BE2C (cell line): ENCODE results near the gene CTSO.
"Not testable (repeated sequence)": the region's sequence is repeated elsewhere in the genome, so short reads cannot be mapped to it uniquely, and the experiment has no call there.

Experiments
- DNase-seq: peaks from one replicate; pipeline ENCODE4 v3.0.0-alpha.2; 2020
- H3K27me3 ChIP-seq: fragments of 250-450 bp; sonication (Bioruptor Pico); 2 replicates; pipeline ENCODE4 v1.5.1; 2020; ENCODE audit warnings: mild to moderate bottlenecking
- H3K36me3 ChIP-seq: fragments of 250-450 bp; sonication (Bioruptor Pico); 2 replicates; pipeline ENCODE4 v1.5.1; 2020; ENCODE audit warnings: mild to moderate bottlenecking
- H3K4me1 ChIP-seq: fragments of 250-450 bp; sonication (Bioruptor Pico); 2 replicates; pipeline ENCODE4 v1.5.1; 2020
- H3K4me3 ChIP-seq: 2 replicates; pipeline ENCODE4 v1.5.1; 2011; ENCODE audit warnings: low read depth, low read length
- H3K9me3 ChIP-seq: fragments of 250-450 bp; sonication (Bioruptor Pico); 2 replicates; pipeline ENCODE4 v1.5.1; 2020
- CTCF ChIP-seq: IDR thresholded peaks from 2 replicates; pipeline ENCODE4 v1.5.1; 2012; ENCODE audit warnings: mild to moderate bottlenecking, low read depth, low read length

CTSO gene

GRCh38 chr4:155899891-155900290 lies 53.8 kb downstream of the CTSO start:
- H3K36me3 ChIP-seq, result no peaks in the 10 kb centered on the region
- no peaks in the 10 kb centered on the region for H3K27me3 ChIP-seq
- no peak for TF ChIP-seq CTCF
- DNase-seq, result no peak
- H3K9me3 ChIP-seq, result no peaks in the 10 kb centered on the region
- H3K4me3 ChIP-seq, result no peak overlapping the region
- H3K4me1 ChIP-seq, result no peaks in the 10 kb centered on the region

DNA sequence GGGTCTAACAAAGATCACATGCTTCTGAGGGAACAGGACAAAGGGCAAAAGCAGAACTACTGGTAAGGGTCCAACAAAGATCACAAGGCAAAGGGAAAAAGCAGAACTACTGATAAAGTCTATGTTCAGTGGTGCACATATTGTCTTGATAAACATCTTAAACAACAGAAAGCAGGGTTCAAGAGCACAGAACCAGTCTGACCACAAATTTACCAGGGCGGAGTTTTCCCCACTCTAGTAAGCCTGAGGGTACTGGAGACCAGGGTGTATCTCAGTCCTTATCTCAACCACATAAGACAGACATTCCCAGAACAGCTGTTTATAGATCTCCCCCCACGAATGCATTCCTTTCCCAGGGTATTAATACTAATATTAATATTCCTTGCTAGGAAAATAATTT lies 55.3 kb downstream of the CTSO start:
- not testable (repeated sequence) for H3K27me3 ChIP-seq, H3K9me3 ChIP-seq, H3K4me1 ChIP-seq, H3K4me3 ChIP-seq, H3K36me3 ChIP-seq, DNase-seq

DNA sequence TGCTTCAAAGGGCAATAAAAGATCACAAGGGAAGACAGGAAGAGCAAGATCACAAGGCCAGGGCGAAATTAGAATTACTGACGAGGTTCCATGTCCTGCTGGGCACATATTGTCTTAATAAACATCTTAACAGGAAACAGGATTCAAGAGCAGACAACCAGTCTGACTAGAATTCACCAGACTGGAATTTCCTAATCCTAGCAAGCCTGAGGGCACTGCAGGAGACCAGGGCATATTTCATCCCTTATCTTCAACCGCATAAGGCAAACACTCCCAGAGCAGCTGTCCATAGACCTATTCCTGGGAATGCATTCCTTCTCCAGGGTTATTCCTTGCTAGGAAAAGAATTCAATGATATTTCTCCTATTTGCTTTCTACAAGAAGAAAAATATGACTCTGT lies 62.6 kb downstream of the CTSO start:
- Histone ChIP-seq H3K4me1 (no peaks in the 10 kb centered on the region), H3K27me3 (no peaks in the 10 kb centered on the region), H3K9me3 (no peaks in the 10 kb centered on the region), H3K4me3 (no peak overlapping the region), H3K36me3 (no peaks in the 10 kb centered on the region)
- no peak for DNase-seq
- TF ChIP-seq CTCF, result no peak

DNA sequence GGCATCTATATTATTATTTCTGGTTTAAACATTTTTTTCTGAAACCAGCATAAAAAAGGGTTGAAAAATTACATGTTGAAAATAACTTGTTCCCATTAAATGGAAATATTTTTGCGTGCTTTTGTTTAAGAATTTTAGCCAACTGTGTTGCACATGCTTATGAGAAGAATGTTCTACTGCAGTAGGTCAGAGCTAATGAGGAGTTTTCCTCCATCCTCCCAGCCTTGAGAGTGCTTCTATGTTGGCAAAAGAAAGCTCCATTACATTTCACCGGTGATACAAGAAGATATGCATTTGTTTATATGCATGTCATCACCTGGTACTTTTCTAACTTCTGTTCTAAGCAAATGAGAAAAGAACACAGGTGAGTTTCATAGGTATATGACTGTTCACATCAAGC lies 63.7 kb downstream of the CTSO start:
- TF ChIP-seq CTCF, result no peak
- Histone ChIP-seq H3K9me3 (no peaks in the 10 kb centered on the region), H3K4me1 (no peaks in the 10 kb centered on the region), H3K36me3 (no peaks in the 10 kb centered on the region), H3K27me3 (no peaks in the 10 kb centered on the region), H3K4me3 (no peak overlapping the region)
- DNase-seq, result no peak

- DNase-seq, result no peak
- no peak for TF ChIP-seq CTCF
- Histone ChIP-seq H3K4me1 (no peaks in the 10 kb centered on the region), H3K4me3 (no peak overlapping the region), H3K27me3 (no peaks in the 10 kb centered on the region), H3K36me3 (no peaks in the 10 kb centered on the region), H3K9me3 (no peaks in the 10 kb centered on the region)
Measured at GRCh38 chr4:155889031-155889793, 64.5 kb downstream of the CTSO start.

- no peaks in the 10 kb centered on the region for H3K9me3 ChIP-seq
- H3K36me3 ChIP-seq, result no peaks in the 10 kb centered on the region
- no peaks in the 10 kb centered on the region for H3K4me1 ChIP-seq
- H3K4me3 ChIP-seq, result no peak overlapping the region
- TF ChIP-seq CTCF, result no peak
- no peak for DNase-seq
- H3K27me3 ChIP-seq, result no peaks in the 10 kb centered on the region
Measured at GRCh38 chr4:155887847-155888570, 65.7 kb downstream of the CTSO start.
